Measurements from ENCODE around the gene KIF25.

GRCh38 chr6:168014428-168014827 lies 17.0 kb downstream of the KIF25 start:
- TF ChIP-seq POLR2A (IDR thresholded peaks at IDR 0.05) = no peak
- no peak for TF ChIP-seq CTCF (IDR thresholded peaks at IDR 0.05)
